H1 (cell line): ENCODE data around the gene CELF3. TPM values are rescaled to one million over a fixed set of nuclear protein-coding genes. Genes with fewer than 3 reads are reported as not detected.

Source experiments
- EGR1 ChIP-seq: IDR thresholded peaks from 2 replicates; pipeline ENCODE4 v1.6.1; 2011; ENCODE audit warnings: low read depth, low read length, borderline replicate concordance
- GABPA ChIP-seq: IDR thresholded peaks from 2 replicates; pipeline ENCODE4 v1.6.1; 2011; ENCODE audit warnings: mild to moderate bottlenecking, low read length, moderate library complexity, borderline replicate concordance; ENCODE audit not compliant: insufficient read depth
- RXRA ChIP-seq: IDR thresholded peaks from 2 replicates; pipeline ENCODE4 v1.6.1; 2011; ENCODE audit warnings: low read depth, mild to moderate bottlenecking, low read length, moderate library complexity; ENCODE audit not compliant: insufficient read depth
- SIX5 ChIP-seq: IDR thresholded peaks from 2 replicates; pipeline ENCODE4 v1.6.1; 2011; ENCODE audit warnings: mild to moderate bottlenecking, low read depth, low read length
- ZNF274 ChIP-seq: IDR thresholded peaks from 2 replicates; pipeline ENCODE4 v1.7.0; 2012; ENCODE audit warnings: low read length, borderline replicate concordance; ENCODE audit errors: extremely low read depth
- polyA plus RNA-seq, 7 experiments: library from polyadenylated mRNA; depleted of rRNA in 3 of 7; stranded (reverse) in 5 of 7; unstranded in 2 of 7; fragments of >200 nt in 5 of 7; fragments of 200-250 nt in 2 of 7; gene quantifications; 1 replicate in 5 of 7; 2 replicates in 1 of 7; 4 replicates in 1 of 7; pipeline versions ENCODE4 v1.2.1 to v1.2.3, GENCODE V29; 2011 to 2013; ENCODE audit warnings: missing spikeins in 2 of 7, mixed read lengths in 2 of 7
- total RNA-seq: library from RNA; stranded (reverse); fragmentation: NEBNext Ultra II Directional; extraction: Animal tissue kit (Norgen Biotek cat#: 25700); gene quantifications from 2 replicates; pipeline ENCODE4 v1.2.1, GENCODE V29; 2021

Gene CELF3
- total and polyA plus RNA-seq, 2 of the 8 experiments (the other 6 are each of a cell fraction or from before 2014, with no cell fraction given) = 0.34 to 1.2 TPM

- no peak for TF ChIP-seq RXRA
- no peak for TF ChIP-seq SIX5
- no peak for TF ChIP-seq GABPA
- TF ChIP-seq EGR1 = no peak
- TF ChIP-seq ZNF274 = no peak
Measured at GRCh38 chr1:151680826-151681225, 35.8 kb downstream of the CELF3 start (continued).
